Cardiac fibroblast (primary cell): ENCODE data around the gene FAM237B.
A peak's percentile ranks its signal among the peaks of the same experiment; 100 is the strongest.

Experiments
- DNase-seq, 2 donors: peaks; one replicate each; pipeline versions ENCODE4 v3.0.0 to v3.0.0-alpha.2; 2010; ENCODE audit warnings: low read depth in 2 of 2
- H3K4me3 ChIP-seq, 2 donors: replicated peaks in 1 of 2; 1 replicate in 1 of 2; 2 replicates in 1 of 2; pipeline ENCODE4 v1.5.1; 2011; ENCODE audit warnings: low read depth in 2 of 2, low read length in 2 of 2, mild to moderate bottlenecking in 2 of 2, moderate library complexity in 1 of 2
- TF ChIP-seq, protein P1 (sequence below): IDR thresholded peaks from one replicate; pipeline ENCODE4 v1.5.1; 2011; ENCODE audit warnings: low read depth, mild to moderate bottlenecking, low read length, inconsistent platforms

FAM237B gene

GRCh38 chr7:90298145-90299038, 22.7 kb downstream of the FAM237B start:
- H3K4me3 ChIP-seq = no peak overlapping the region
- peak; percentile 86 to 87 for DNase-seq
- TF ChIP-seq, protein P1, sequence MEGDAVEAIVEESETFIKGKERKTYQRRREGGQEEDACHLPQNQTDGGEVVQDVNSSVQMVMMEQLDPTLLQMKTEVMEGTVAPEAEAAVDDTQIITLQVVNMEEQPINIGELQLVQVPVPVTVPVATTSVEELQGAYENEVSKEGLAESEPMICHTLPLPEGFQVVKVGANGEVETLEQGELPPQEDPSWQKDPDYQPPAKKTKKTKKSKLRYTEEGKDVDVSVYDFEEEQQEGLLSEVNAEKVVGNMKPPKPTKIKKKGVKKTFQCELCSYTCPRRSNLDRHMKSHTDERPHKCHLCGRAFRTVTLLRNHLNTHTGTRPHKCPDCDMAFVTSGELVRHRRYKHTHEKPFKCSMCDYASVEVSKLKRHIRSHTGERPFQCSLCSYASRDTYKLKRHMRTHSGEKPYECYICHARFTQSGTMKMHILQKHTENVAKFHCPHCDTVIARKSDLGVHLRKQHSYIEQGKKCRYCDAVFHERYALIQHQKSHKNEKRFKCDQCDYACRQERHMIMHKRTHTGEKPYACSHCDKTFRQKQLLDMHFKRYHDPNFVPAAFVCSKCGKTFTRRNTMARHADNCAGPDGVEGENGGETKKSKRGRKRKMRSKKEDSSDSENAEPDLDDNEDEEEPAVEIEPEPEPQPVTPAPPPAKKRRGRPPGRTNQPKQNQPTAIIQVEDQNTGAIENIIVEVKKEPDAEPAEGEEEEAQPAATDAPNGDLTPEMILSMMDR = peak; percentile 83

- DNase-seq = no peak
- H3K4me3 ChIP-seq = no peak overlapping the region
- TF ChIP-seq, protein P1 = no peak
Measured at GRCh38 chr7:90290244-90291113, 30.6 kb downstream of the FAM237B start.

DNA sequence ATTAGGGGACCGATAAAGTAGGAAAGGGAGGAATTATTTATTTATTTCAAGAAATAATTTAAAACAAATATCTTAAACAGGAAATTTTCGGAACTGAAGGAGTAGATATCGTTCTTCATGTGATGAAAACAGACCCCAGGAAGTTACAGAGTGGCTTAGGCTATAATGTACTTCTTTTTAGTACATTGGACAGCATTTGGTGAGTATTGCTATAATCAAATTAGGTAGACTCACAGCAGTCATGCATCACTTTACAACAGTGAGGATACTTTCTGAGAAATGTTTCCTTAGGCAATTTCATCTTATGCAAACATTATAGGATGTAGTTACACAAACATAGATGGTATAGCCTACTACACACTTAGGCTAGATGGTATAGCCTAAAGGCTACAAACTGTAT, 33.0 kb downstream of the FAM237B start:
- no peak for DNase-seq
- TF ChIP-seq, protein P1 = no peak
- no peak overlapping the region for H3K4me3 ChIP-seq

DNA sequence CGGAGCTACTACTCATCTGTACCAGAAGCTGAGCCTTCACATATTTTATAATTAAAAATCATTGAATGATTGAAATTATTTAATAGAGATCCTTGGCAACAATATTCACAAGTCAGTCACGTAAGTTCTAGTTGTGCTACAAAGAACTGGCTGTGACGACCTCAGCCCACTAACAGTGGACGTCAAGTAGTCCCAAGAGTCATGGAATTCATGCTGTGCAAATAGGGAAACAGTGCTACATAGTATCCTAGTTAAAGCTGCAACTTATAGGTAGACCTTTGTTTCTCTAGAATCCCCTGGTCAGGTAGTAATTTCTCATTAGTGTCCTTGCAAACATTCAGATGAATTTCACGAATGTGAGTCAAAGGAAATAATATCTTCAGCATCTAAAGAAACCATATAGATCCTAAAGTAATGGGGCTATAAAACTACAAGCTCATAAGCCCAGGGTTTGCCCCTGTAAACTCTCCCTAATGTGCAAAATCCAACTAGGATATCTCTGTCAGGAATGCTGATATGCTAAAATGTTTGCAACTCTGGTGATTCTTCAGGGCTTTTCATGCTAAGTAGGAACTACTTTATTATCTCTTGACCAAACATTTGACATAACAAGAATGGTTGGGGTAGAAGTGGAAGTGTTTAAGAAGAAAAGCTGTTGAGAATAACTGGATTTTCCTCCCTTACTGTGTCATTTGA, 44.9 kb downstream of the FAM237B start:
- no peak for DNase-seq
- TF ChIP-seq, protein P1 = no peak
- no peak overlapping the region for H3K4me3 ChIP-seq

DNA sequence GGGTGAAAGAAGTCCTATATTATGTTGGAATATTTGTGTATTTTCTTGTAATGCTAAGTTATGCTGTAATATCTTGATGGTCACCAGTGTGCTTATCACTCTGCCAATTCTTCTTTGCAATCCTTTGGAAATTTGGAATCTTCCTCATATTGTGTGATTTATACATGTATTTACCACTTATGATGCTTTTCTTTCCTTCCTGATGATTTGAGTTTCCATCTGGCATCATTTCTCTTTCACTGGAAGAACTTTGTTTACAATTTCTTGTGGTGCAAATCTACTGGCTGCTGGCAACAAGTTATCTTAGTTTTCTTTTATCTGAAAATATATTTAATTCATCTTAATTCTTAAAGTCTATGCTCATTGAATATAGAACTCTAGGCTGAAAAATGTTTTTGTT, 46.9 kb downstream of the FAM237B start:
- DNase-seq = no peak
- TF ChIP-seq, protein P1 = no peak

GRCh38 chr7:90272242-90272641, 48.9 kb downstream of the FAM237B start:
- no peak overlapping the region for H3K4me3 ChIP-seq
- DNase-seq = no peak
- TF ChIP-seq, protein P1 = no peak

More for the DNA sequence above, 46.9 kb downstream of the FAM237B start:
- no peak overlapping the region for H3K4me3 ChIP-seq
